ENCODE results near the gene KRTAP4-4.

Gene KRTAP4-4

DNA sequence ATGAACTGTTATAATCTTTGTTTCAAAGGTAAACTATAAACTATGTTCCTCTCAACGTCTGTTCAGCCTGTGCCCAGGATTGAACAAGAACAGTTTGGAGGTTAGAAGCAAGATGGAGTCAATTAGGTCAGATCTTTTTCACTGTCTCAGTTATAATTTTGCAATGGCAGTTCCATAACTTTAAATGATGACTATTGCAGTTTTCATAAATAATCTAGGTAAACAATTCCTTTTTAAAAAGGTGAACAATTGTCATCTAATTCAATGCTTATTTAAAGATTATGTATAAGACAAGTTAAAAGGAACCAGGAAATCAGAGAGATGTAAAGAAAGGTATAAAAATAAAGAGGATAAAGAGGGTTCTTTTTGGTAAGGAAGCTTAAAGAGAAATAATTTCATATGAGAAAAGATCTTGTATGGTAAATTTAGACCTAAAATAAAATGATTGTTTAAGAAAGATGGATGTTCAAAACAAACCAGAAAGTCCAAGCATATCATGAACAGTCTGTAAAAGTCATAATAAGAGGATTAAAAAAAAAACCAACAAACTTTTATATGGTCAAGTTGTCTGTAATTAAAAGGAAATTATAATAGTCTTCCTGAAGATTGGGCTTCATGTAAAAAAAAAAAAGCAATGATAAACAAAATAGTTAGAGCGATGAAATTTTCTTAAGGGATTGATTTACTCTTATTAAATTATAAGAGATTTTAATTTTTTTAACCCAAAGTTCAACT lies 49.2 kb downstream of the KRTAP4-4 start:
- DNase-seq (ENCODE audit: low spot score), result no peak

Data from HuH-7 (cell line).